ENCODE data around the gene EIF2S2.
A peak's percentile ranks its signal among the peaks of the same experiment; 100 is the strongest.
"Not testable (repeated sequence)": the region's sequence is repeated elsewhere in the genome, so short reads cannot be mapped to it uniquely, and the experiment has no call there.

Gene EIF2S2

GRCh38 chr20:34111702-34112599 is at the start of gene EIF2S2:
Gene EIF2S2 (minus strand): TSS chr20:34112243. CDS start chr20:34112110, 133 bp downstream.
- DNase-seq (ENCODE audit: low read depth in 2 of 2) = peak; percentile 97 to 98

GRCh38 chr20:34157697-34158096 is 45.7 kb upstream of the EIF2S2 start:
- DNase-seq (ENCODE audit: low read depth in 2 of 2) = not testable (repeated sequence)

GRCh38 chr20:34155836-34156235 is 43.8 kb upstream of the EIF2S2 start:
- no peak for DNase-seq (ENCODE audit: low read depth in 2 of 2)

GRCh38 chr20:34153169-34153568 is 41.1 kb upstream of the EIF2S2 start:
- not testable (repeated sequence) for DNase-seq (ENCODE audit: low read depth in 2 of 2)

- DNase-seq (ENCODE audit: low read depth in 2 of 2) = not testable (repeated sequence)
These were observed 40.0 kb upstream of the EIF2S2 start for GRCh38 chr20:34152073-34152472.

- DNase-seq (ENCODE audit: low read depth in 2 of 2) = peak; percentile 41 to 52
These were observed 38.4 kb upstream of the EIF2S2 start for GRCh38 chr20:34150306-34151000.

- DNase-seq (ENCODE audit: low read depth in 2 of 2) = no peak
These were observed 33.3 kb upstream of the EIF2S2 start for GRCh38 chr20:34145280-34145819.

GRCh38 chr20:34143951-34144350 is 31.9 kb upstream of the EIF2S2 start:
- no peak for DNase-seq (ENCODE audit: low read depth in 2 of 2)

GRCh38 chr20:34142121-34142520 is 30.1 kb upstream of the EIF2S2 start:
- no peak for DNase-seq (ENCODE audit: low read depth in 2 of 2)

GRCh38 chr20:34141293-34141692 is 29.2 kb upstream of the EIF2S2 start:
- DNase-seq (ENCODE audit: low read depth in 2 of 2) = no peak

- DNase-seq (ENCODE audit: low read depth in 2 of 2) = not testable (repeated sequence)
These were observed 23.7 kb upstream of the EIF2S2 start for GRCh38 chr20:34135525-34136275.

- DNase-seq (ENCODE audit: low read depth in 2 of 2) = not testable (repeated sequence)
These were observed 21.4 kb upstream of the EIF2S2 start for GRCh38 chr20:34133365-34133860.

GRCh38 chr20:34132943-34133342 is 20.9 kb upstream of the EIF2S2 start:
- DNase-seq (ENCODE audit: low read depth in 2 of 2) = not testable (repeated sequence)

GRCh38 chr20:34132491-34132890 is 20.4 kb upstream of the EIF2S2 start:
- not testable (repeated sequence) for DNase-seq (ENCODE audit: low read depth in 2 of 2)

- no peak for DNase-seq (ENCODE audit: low read depth in 2 of 2)
These were observed 19.4 kb upstream of the EIF2S2 start for GRCh38 chr20:34131491-34131890.

- peak; percentile 37 to 41 for DNase-seq (ENCODE audit: low read depth in 2 of 2)
These were observed 17.6 kb upstream of the EIF2S2 start for GRCh38 chr20:34129518-34130162.

GRCh38 chr20:34127792-34128191 is 15.7 kb upstream of the EIF2S2 start:
- no peak for DNase-seq (ENCODE audit: low read depth in 2 of 2)

GRCh38 chr20:34124469-34125249 is 12.6 kb upstream of the EIF2S2 start:
- no peak for DNase-seq (ENCODE audit: low read depth in 2 of 2)

GRCh38 chr20:34123309-34123708 is 11.3 kb upstream of the EIF2S2 start:
- DNase-seq (ENCODE audit: low read depth in 2 of 2) = no peak

- no peak for DNase-seq (ENCODE audit: low read depth in 2 of 2)
These were observed 10.4 kb upstream of the EIF2S2 start for GRCh38 chr20:34122274-34122980.

Measured in fibroblast of skin of left quadriceps (primary cell).